Stimulated activated CD8-positive, alpha-beta memory T cell treated with anti-CD3 and anti-CD28 coated beads, Interleukin-12 subunit alpha, Interleukin-12 subunit beta, amount 100 ng/mL, for 1 hour (primary cell): ENCODE results near the gene RBM8A.

Experiments used
- DNase-seq: peaks from one replicate; pipeline ENCODE4 v3.0.0-alpha.2; 2020; ENCODE audit warnings: low read depth

Gene RBM8A

DNA sequence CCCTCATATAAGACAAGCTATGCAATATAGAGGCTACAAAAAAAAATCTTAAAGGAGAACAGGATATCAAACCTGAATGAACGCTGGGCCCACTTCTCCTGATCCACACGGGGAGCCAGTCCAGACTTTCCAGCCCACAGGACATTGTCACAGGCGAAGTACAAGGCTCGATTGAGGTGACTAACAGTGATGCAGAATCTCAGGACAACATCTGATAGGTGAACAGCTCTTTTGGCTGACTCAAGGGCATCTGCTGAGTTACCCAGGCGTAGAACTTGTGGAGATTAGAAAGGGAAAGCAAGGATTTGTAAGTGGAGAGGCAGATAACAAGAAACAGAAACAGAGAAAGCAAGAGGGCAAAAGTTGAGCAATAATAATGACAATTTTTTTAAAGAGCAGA, 10.5 kb downstream of the RBM8A start:
- no peak for DNase-seq

DNA sequence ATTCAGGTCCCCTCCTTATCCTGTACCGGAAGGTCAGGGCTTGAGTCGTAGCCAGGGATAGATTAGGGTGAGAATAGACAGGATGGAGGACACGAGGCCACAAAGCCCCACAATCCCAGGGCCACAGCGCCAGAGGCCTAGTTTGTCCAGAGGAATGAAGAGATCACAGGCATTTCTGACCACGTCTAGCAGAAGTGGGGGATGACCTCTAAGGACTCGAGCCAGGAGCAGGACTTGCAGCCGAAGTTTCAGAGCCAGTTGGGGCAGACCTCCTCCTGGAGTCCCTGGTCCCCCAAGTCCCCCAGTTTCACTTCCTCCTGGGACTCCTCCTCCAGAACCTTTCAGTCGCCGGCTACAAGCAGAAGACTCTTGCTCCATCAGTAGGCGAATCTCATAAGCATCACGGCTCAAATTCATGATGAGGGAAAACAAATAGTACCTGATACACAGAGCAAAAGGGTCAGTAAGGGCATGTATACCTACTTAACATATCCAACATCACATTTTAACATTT, 15.1 kb downstream of the RBM8A start:
- DNase-seq: no peak

DNA sequence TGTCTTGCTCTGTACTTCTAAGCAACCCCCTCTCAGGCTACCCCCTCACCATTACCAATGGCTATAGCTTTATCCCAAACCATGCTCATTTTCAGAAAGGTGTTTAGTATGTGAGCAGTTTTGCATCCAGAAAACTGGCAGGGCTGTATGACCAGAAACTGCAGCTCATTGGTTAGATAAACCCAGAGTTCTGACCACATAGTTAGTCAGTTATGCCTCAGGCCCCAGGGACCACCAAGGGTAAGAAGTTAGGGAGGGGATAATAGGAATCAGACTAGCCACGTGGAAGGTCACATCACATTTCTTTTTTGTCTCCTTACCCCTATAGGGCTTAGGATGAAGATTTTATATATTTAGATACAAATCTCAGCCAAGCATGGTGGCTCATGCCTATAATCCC, 18.6 kb downstream of the RBM8A start:
- no peak for DNase-seq

DNA sequence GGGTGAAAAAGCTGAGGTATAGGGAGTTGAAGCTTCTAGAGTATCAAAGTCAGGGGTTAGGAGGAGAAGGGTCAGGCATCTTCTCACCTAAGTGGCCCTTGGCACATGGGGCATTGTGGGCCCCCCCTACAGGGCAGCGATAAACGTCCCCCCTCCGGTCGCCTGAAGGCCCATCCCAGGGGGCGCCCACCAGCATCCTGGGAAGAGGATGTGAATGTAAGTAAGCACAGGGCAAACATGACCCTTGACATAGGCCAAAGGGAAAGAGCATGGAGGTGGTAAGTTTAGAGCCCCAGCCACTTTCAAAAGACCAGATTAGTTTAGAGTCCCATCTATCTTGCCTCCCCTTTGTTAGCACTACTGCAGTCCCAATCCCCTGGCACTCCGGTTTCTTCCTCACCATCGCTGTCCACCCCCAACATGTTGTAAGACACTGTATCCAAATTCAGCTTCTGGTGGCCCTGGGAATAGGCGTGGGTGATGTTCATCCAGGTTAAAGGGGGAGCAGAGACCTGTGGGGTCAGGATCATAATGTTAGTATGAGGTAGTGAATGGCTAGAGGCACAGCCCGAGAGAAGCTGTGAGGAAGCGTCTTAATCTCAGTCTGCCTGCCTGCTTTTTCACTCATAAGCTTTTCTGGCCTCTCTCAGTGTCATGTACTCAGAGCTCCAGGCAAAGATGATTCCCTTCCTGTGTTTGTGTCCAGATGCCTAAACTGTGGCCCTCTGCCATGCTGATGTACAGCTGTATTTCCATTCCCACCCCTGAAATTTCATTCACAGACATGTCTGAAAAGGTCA, 20.1 kb downstream of the RBM8A start:
- no peak for DNase-seq

DNA sequence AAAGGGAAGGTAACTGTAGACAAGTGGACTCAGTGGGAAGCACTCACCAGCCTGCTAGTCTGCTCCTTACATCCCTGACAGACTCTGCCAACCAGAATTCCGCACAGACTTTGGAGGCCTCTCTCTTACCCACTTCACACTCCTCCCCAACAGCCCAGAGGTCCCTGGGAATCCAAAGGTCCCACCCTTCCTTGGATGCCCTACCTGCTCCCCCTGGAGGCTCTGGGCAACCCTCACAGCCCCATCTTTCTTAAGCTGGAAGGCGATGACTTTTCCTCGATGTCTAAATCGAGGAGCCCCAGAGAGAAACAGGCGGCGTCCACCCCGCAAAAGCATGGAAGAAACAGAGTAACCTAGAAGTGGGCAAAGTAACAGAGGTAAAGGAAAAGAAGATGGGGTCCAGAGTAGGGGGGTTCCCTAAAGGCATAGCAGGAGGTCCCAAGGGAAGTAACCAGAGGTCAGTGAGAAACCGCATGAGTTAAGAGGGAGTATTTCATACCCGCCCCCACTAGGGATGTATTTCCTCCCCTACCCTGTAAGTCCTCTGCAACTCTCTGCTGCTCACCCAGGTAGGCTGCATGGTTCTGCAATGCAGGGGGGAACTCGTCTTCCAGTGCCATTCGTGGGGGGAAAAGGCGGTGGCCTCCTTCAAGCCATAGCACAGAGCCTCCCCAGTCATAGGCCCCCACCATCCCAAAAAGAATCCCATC, 25.8 kb downstream of the RBM8A start:
- DNase-seq: no peak

DNA sequence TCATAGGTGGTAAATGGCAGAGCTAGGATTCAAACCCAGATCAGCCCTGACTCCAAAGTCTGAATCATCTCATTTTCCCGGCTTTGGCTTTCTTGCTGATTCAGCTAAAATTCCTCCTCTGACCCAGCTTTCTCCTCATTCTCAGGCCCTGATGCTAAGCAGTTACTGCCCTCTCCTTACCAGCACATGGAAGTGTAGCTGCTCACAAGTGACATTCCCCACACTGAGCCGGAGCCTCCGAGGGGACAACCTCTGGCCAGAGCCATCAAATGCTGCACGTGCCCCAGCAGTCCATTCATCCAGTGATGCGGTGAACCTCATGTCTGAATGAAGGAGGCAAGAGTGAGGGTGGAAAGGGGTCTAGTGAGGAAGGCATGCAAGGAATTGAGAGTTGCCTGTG, 28.5 kb downstream of the RBM8A start:
- no peak for DNase-seq

DNA sequence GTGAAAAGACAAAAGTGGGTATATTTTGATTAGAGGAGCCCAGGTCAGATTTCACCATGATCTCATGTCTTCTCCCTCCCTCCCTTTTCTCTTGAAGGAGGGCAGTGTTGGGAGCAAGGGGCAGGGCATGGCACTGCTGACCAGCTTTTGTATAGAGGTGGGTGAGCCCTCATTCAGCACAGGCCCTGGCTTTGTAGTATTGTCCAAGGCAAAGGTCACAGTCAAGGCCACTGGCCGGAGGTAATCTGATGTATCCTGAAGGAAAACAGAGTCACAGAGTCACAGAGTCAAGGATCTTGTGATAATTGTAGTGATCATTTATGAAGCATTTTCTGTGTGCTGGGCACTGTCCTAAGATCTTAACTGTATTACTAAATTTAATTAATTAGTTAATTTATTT, 29.3 kb downstream of the RBM8A start:
- DNase-seq: no peak

DNA sequence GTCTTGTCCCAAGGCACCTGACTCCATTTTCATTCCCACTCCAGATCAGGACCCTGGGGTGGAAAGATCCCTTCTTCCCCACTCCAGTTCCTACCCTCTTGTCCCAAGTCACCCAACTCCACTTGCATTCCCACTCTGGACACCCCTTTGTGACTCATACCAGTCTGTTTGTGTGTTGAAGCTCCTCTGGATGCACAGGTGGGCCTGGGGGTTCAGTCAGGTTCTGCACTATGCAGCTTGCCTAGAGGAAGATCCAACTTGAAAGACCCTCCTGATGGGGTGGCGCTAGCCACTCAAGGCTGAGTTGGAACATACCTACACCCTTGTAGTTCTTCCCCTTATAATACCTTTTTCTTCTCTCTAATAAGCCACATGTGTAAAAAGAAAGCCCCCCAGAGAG, 31.8 kb downstream of the RBM8A start:
- DNase-seq: no peak

DNA sequence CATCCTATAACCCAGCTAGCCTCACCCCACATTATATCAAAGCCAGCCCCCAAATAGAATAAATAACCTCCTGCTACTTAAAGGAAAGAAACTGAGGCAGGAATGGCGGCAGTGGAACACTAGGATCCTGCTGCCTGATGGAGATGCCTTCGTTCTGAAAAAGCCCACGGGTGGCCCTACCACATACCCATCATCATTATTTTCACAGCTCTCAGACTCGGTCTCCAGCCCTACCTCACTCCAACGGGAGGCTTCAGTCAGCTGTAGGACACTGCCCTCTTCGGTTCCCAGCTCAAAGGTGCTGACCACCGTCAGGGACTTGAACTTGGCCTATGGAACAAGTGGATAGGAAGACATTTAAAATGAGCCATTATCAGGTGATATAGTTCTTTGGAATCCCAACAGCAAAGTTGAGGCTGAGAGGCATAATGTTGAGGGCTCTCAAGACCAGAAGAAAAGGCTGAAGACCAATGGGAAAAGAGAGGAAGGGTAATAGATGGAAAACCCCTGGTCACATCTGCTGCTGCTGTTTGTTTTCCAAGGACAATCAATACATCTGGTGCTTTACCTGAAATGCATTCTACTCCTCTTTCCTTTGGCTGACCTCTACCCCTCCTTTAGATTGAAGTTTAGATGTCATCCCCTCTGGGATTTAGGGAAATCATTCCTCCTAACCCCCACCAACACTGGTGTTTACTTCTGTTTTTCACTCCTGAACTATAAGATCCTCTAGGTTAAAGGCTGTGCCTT, 33.8 kb downstream of the RBM8A start:
- no peak for DNase-seq

DNA sequence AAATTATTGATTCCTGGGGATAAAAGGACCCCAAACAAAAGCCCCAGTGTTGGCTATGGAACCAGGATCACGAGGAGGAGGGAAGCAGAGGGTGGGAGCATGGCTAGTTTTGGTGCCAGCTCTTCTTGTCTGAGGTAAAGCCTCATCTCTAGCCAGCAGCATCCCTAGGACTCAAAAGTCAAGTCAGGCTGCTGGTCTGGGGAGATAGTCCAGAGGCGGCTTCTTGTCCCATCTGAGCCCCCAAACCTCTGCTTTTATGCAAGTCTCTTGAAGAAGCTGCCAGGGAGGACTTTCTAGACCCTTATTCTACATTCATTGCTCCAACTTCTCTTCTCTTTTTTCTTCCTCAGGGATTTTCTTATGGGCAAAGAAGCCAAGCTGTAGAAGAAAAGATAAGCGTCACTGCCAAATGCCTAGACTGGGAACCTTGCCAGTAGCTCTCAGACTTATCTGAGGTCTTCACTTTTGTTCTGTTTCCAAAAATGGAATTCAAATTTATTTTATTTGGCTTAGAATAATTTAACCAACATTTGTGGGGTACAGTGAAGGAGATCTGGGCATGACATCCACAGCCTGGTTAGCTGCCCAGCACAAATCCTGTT, 34.7 kb downstream of the RBM8A start:
- no peak for DNase-seq

DNA sequence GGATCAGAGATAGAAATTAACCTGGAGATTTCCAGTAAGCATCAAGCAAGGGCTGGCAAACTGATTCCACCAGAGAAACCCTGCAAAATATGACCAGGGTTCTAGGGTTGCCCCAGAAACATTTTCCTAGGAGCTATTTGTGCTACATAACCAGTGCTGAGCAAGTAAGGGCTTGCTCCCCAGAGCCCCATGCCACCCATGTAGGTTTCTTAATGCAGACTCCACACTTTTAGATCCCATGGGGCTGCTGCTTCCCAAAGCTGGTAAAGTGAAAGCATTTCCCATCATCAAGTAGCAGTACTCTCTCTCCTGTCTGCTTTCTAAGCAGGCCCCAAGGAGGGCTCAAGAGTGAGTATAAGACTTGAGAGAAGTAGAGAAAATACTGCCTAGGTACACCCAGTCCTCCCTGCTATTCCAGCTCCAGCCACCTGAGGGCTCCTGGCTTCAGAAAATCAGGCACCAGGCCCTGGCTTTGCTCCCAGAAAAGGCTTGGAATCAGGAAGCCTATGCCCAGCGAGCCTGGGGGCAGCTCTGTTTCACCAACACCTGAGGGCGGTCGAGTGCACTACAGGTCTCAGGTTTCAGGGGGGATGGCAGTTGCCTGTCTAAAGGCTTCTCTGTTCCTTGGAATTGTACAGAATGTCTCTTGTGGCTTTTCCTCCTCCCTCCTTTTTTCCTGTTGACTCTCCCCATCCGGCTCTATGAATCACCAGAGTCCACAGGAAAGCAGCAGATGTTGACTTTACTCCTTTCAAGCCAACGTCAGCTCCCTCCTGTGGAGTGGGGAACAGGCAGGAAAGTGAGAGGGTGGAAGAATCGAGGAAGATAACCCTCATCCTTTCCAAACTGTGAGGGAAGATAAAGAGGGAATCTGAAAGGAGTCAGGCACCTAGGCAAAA, 35.4 kb downstream of the RBM8A start:
- peak; percentile 19 for DNase-seq

DNA sequence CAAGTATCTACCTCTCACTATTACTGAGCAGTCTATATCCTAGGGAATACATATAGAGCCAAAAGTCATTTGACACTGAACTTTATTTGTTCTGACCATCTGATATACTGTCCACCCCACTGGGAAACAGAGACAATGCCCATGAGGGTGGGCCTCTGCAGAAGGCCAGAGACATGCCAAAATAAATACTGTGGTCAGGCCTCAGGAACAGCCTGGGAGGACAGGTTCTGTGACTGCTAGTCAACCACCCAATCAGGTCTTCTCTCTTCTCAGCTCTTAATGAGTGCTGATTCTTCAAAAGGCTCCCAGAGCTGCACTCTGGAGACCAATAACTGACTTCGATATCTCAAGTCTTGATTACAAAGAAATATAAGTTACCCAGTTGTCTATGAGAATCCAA, 36.1 kb downstream of the RBM8A start:
- no peak for DNase-seq

DNA sequence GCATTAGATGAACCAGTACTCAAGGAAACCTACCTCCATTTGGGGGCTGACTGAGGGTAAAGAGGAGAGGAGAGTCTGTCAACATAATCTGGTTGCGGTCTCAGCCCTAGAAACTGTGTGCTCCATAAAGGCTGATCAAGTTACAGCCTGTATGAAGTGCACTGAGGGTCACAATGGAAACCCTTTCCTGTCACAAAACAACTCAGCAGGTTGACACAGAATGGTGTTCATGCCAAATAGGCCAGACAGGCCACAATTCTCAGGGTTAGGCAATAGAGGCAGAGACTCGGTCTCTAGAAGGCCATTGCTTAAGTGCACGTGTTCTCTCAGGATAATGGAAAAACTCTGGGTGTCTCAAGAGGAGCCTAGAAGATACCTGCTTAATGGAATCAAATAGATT, 37.6 kb downstream of the RBM8A start:
- DNase-seq: no peak

DNA sequence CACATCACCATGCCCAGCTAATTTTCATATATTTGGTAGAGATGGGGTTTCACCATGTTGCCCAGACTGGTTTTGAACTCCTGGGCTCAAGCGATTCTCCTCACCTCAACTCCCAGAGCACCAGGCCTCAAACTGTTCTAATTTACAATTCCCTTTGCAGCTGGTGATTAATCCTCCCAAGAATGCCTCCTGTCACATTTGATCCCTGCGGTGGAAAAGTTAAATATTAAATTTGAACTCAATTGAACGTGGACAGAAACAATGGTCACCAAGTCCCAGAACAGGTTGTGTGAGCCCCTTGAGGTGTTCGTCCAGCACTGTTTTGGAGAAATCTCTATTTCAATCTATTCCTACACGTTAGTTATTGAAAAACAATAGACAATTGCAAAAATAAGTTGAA, 39.7 kb downstream of the RBM8A start:
- no peak for DNase-seq

DNA sequence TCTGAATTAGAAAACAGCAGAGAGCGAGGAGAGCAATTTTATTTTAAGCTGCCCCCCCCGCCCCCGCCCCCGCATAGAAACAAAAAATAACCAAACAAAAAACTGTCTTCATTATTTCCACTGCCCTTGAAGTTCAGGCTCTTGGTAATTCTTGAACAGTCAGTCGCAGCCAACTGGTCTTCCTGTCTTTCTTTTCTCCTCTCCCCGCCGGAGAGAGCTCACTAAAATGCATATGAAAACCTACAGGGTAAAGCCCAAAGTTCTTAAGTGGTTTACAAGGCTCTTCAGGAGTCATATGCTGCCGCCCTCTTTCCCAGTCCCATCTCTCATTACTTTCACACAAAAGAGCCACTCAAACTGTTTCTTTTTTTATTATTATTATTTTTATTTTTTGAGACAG, 40.5 kb downstream of the RBM8A start:
- DNase-seq: no peak

DNA sequence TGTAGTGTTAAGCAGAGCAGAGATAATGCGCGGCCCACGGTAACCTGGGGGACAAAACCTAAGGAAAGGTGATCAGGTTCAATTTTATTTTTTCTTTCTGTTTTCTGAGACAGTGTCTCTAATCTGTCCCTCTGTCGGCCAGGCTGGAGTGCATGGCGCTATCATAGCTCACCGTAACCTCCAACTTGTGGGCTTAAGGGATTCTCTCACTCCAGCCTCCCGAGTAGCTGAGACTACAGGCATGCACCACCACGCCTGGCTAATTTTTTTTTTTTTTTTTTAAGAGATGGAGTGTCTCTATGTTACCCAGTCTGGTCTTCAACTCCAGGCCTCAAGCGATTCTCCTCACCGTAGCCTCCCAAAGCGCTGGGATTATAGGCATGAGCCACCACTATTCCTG, 40.9 kb downstream of the RBM8A start:
- no peak for DNase-seq

DNA sequence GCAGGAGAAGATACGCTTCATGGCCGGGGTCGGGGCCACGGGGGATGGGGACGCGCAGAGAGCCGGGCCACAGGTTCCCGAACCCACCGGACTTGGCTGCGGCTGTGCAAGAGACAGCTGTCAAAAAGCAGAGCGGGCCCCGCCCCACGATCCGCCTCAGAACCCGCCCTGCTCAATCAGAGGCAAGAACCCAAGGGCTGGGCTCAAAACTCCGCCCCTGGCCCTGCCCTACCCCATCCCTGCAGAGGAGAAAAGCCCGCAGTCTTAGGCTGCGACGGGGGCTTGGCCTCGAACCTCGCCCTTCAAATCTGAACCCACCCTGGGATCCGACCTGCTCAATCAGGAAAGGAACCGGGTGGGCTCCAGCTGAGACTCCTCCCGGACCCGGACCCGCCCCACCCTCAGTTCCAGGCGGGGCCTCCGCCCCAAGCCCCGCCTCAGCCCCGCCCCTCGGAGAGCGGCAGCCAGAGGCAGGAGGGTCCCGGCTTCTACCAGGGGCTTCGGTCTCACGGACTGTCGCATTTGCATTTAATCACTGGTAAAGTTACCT, 41.5 kb downstream of the RBM8A start, which contains the start of gene ANKRD35:
ANKRD35 (minus strand) TSS at position 129 of the 550 bp plus-strand sequence; CDS start at position 21, 108 bp downstream.
- peak; percentile 76 for DNase-seq

DNA sequence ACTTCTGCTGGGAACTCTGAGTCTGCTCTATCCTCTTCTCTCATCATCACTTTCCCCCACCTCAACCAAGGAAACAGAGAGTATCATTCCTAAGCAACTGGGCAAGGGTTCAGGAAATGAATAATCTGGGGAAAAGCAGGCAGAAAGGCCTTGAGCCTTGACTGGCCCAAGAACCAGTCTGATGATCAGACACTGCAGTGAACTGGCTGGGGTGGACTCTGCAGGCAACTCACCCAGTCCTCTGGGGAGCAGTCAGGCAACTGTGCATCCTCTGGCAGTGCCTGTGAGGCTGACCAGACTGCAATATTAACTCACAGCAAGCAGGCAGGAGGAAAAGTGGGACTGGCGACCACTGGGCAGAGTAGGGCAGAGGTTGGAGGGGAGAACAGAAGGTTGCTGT, 42.6 kb downstream of the RBM8A start:
- DNase-seq: no peak

DNA sequence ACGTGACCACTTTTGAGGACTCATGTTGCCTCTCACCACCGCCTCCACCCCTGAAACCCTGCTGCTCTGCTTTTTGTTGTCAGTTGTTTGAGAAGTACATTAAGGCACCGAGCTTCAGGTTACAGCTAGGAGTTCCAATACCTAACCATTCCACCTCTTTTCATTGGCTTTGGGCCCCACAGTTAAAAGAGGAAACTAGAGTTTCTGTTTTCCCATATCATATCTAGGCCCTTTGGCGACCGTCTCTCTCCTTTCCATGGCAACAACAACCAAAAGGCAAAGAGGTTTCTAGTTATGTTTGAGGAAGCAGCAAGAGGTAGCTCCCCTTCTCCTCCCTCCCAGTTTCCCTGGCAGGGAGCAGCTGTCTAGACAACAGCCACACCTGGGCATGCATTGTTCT, 47.5 kb downstream of the RBM8A start:
- DNase-seq: no peak

DNA sequence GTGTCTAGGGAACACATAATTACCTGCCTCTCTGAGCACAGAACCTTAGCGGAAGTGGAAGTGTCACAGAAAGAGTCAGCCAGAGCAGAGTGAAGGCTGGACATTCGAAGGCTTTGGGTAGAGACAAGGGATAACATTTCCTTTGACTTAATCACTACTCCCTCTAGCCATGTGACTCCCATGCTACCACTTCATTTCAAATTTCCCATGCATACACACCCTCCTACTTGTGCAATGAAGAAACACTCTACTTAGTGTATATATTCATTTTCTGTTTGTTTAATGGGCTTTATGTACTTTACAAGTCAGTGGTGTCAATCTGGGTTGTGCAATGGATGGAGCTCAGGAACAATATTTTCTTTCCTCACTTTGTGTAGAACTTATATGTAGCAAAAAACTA, 48.6 kb downstream of the RBM8A start:
- DNase-seq: no peak

DNA sequence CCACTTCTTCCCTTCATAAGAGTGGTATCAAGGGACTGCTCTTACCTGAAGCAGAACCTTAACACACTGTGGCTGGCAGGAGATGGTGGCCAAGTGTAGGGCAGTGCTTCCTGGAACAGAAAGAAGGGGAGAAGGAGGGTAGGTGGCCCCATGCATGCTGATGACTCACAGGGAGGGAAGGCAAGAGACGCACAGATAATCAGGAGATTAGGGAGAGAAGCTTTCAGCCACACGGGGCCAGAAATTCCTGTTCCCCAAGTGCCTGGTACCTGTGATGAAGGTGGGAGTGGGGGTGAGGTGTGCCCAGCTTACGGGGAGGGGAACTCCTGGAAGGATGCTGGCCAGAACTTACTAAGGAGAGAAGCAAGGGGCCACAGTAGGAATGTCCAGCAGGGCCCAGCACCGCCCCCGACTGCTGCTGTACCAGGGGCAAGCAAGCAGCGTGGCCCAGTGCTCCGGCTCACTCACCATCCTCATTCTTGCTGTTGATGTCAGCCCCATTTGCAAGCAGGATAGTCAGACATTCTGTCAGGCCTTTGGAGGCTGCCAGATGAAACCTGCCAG, 49.3 kb downstream of the RBM8A start:
- no peak for DNase-seq
